WTC11 (cell line): ENCODE measurements around the gene DHX36. TPM values are rescaled to one million over a fixed set of nuclear protein-coding genes. Genes with fewer than 3 reads are reported as not detected.

Experiments used
- ATAC-seq: fragments of 200-7000 bp; cut with Tn5 transposase; 2 replicates; pipeline ENCODE4 v1.10.0; 2021; ENCODE audit warnings: mild to moderate bottlenecking, moderate library complexity
- CTCF ChIA-PET: fragments of 300-600 bp; sonication (Branson Sonifier 250); formaldehyde crosslinking; loops from one replicate; lab custom pipeline; 2021; ENCODE audit warnings: antibody characterized with exemption; lab: Charles Lee
- POLR2A ChIA-PET: fragments of 350-600 bp; sonication (Branson Sonifier 250); formaldehyde crosslinking; loops from one replicate; lab custom pipeline; 2021; ENCODE audit warnings: antibody characterized with exemption; lab: Charles Lee
- DNase-seq: peaks from one replicate; pipeline ENCODE4 v3.0.0; 2021; ENCODE audit warnings: low spot score
- H3K27ac Mint-ChIP-seq: 2 replicates; pipeline ENCODE4 v1.8.0; 2021; ENCODE audit warnings: mixed read lengths
- H3K27me3 Mint-ChIP-seq: 2 replicates; pipeline ENCODE4 v1.8.0; 2021; ENCODE audit warnings: low read depth, mild to moderate bottlenecking, moderate library complexity, mixed read lengths
- H3K36me3 Mint-ChIP-seq: 2 replicates; pipeline ENCODE4 v1.8.0; 2021; ENCODE audit warnings: mixed read lengths
- H3K4me1 Mint-ChIP-seq: 2 replicates; pipeline ENCODE4 v1.8.0; 2022; ENCODE audit warnings: mixed read lengths
- H3K4me3 Mint-ChIP-seq: 2 replicates; pipeline ENCODE4 v1.8.0; 2021; ENCODE audit warnings: mild to moderate bottlenecking, moderate library complexity, mixed read lengths
- H3K9me3 Mint-ChIP-seq: 2 replicates; pipeline ENCODE4 v1.8.0; 2021; ENCODE audit warnings: mixed read lengths
- AFF4 ChIP-seq: sonication (generic); formaldehyde crosslinking; IDR thresholded peaks from 2 replicates; pipeline ENCODE4 v1.8.1; 2023; ENCODE audit warnings: mild to moderate bottlenecking, missing genetic modification reagents, borderline replicate concordance
- ATF3 ChIP-seq: sonication (generic); formaldehyde crosslinking; conservative IDR thresholded peaks from 2 replicates; pipeline ENCODE4 v1.8.1; 2022; ENCODE audit warnings: mild to moderate bottlenecking, missing genetic modification reagents
- CDX4 ChIP-seq: fragments of 250-450 bp; sonication (Bioruptor Pico); IDR thresholded peaks from 2 replicates; pipeline ENCODE4 v1.9.0; 2021; ENCODE audit warnings: moderate library complexity, mild to moderate bottlenecking, inconsistent platforms, borderline replicate concordance
- CTCF ChIP-seq: fragments of 200-600 bp; IDR thresholded peaks from 2 replicates; pipeline ENCODE4 v1.8.0; 2022; ENCODE audit warnings: antibody characterized with exemption
- ELF4 ChIP-seq: sonication (generic); formaldehyde crosslinking; IDR thresholded peaks from 2 replicates; pipeline ENCODE4 v1.8.1; 2022; ENCODE audit warnings: low read depth, mild to moderate bottlenecking, moderate library complexity, missing genetic modification reagents
- EMX1 ChIP-seq: fragments of 250-450 bp; sonication (Bioruptor Pico); IDR thresholded peaks from 2 replicates; pipeline ENCODE4 v1.8.0; 2021; ENCODE audit warnings: mild to moderate bottlenecking
- ERG ChIP-seq: fragments of 250-450 bp; sonication (Bioruptor Pico); IDR thresholded peaks from 2 replicates; pipeline ENCODE4 v1.8.0; 2021; ENCODE audit warnings: mild to moderate bottlenecking
- ETV6 ChIP-seq: sonication (generic); formaldehyde crosslinking; IDR thresholded peaks from 2 replicates; pipeline ENCODE4 v1.8.1; 2022; ENCODE audit warnings: mild to moderate bottlenecking, missing genetic modification reagents
- FOXJ3 ChIP-seq: sonication (generic); formaldehyde crosslinking; IDR thresholded peaks from 2 replicates; pipeline ENCODE4 v1.9.0; 2021; ENCODE audit warnings: missing genetic modification reagents, mild to moderate bottlenecking, borderline replicate concordance
- FOXP4 ChIP-seq: sonication (generic); formaldehyde crosslinking; IDR thresholded peaks from 2 replicates; pipeline ENCODE4 v1.8.0; 2022; ENCODE audit warnings: mild to moderate bottlenecking, missing genetic modification reagents
- MAX ChIP-seq: sonication (generic); formaldehyde crosslinking; IDR thresholded peaks from 2 replicates; pipeline ENCODE4 v1.8.0; 2022; ENCODE audit warnings: mild to moderate bottlenecking, missing genetic modification reagents
- RORB ChIP-seq: fragments of 250-450 bp; sonication (Bioruptor Pico); IDR thresholded peaks from 2 replicates; pipeline ENCODE4 v1.9.0; 2021; ENCODE audit warnings: mild to moderate bottlenecking
- TEAD1 ChIP-seq: sonication (generic); formaldehyde crosslinking; IDR thresholded peaks from 2 replicates; pipeline ENCODE4 v1.8.0; 2022; ENCODE audit warnings: mild to moderate bottlenecking, missing genetic modification reagents
- USF2 ChIP-seq: sonication (generic); formaldehyde crosslinking; IDR thresholded peaks from 2 replicates; pipeline ENCODE4 v1.8.1; 2023; ENCODE audit warnings: mild to moderate bottlenecking, missing genetic modification reagents, moderate library complexity
- total RNA-seq: library from RNA; stranded (reverse); gene quantifications from 3 replicates; pipeline ENCODE4 v1.2.3, GENCODE V29; 2021

DHX36 gene
- total RNA-seq, 1 experiment from 2014 or later, result 100 TPM

- no peak for TF ChIP-seq ERG
- no peak for TF ChIP-seq CTCF
- TF ChIP-seq AFF4 (CRISPR knock-in tag), result no peak
- TF ChIP-seq USF2 (CRISPR knock-in tag), result no peak
- TF ChIP-seq ELF4 (CRISPR knock-in tag), result no peak
- TF ChIP-seq ETV6, result no peak
- TF ChIP-seq RORB (CRISPR knock-in tag), result no peak
- TF ChIP-seq FOXP4, result no peak
- no peak for TF ChIP-seq ATF3 (CRISPR knock-in tag)
- TF ChIP-seq FOXJ3, result no peak
- no peak for TF ChIP-seq MAX (CRISPR knock-in tag)
- no peak for TF ChIP-seq EMX1 (CRISPR knock-in tag)
Observed at GRCh38 chr3:154244644-154245043, 79.6 kb downstream of the DHX36 start (continued).

- DNase-seq, result no peak
- no peak for TF ChIP-seq TEAD1
- TF ChIP-seq CDX4 (CRISPR knock-in tag), result no peak
- TF ChIP-seq, all 79 proteins: peak for 0
- Mint-ChIP-seq H3K27ac (peak overlapping the region; percentile 3; the same call in 1 of the 2 replicates), H3K36me3 (peaks cover 21% of the 10 kb centered on the region), H3K4me3 (no peak overlapping the region), H3K9me3 (no peaks in the 10 kb centered on the region), H3K4me1 (peaks cover 36% of the 10 kb centered on the region), H3K27me3 (no peaks in the 10 kb centered on the region)
- POLR2A ChIA-PET, result no interaction called here
- CTCF ChIA-PET, result no interaction called here
- no peak for ATAC-seq
Observed at GRCh38 chr3:154243353-154243752, 80.9 kb downstream of the DHX36 start.
